ENCODE data around the gene BCL2L13. TPM values are rescaled to one million over a fixed set of nuclear protein-coding genes. Genes with fewer than 3 reads are reported as not detected.

Gene BCL2L13
- total RNA-seq, 1 donor from 2014 or later, result 30.9 TPM

DNA sequence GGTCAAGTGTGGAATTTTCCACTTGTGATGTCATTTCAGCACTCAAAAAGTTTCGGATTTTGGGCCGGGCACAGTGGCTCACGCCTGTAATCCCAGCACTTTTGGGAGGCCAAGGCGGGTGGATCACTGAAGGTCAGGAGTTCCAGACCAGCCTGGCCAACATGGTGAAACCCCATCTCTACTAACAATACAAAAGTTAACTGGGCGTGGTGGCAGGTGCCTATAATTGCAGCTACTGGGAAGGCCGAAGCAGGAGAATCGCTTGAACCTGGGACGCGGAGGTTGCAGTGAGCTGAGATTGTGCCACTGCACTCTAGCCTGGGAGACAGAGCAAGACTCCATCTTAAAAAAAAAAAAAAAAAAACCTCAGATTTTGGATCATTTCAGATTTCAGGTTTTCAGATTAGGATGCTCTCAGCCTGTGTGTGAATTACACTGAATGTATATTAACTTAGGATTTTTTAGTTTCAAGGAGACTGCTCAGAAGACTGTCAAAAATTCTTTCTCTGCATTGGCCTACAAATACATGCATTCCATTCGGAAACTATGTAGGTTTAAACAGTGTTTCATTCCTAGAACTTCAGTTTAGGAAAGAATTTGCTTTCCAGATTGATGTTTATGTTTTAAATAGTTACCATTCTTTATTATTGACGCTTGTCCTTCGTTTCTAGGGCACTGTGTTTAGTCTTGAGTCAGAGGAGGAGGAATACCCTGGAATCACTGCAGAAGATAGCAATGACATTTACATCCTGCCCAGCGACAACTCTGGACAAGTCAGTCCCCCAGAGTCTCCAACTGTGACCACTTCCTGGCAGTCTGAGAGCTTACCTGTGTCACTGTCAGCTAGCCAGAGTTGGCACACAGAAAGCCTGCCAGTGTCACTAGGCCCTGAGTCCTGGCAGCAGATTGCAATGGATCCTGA, 87.7 kb downstream of the BCL2L13 start:
- intact Hi-C loops (cut with micrococcal nuclease), result no loop called here

- intact Hi-C loops (cut with micrococcal nuclease), result no loop called here
Observed at GRCh38 chr22:17726928-17727897, 88.7 kb downstream of the BCL2L13 start.

DNA sequence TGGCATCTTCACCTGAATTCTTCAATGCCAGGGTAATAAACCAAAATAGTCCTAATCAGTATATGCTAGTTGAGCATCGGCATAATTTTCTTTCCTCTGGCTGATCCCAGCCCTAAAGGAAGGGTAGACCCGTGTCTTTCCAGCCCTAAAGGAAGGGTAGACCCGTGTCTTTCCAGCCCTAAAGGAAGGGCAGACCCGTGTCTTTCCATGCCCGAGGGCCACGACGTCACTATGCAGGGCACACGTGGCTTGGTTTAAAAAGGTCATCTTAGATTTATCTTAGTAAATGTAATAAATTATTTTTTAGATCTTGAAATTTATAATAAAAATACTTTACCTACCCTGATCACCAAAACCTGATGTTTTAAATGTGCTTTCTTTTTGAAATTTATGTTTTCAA, 90.2 kb downstream of the BCL2L13 start:
- intact Hi-C loops (cut with micrococcal nuclease), result no loop called here

GRCh38 chr22:17729561-17729960, 91.0 kb downstream of the BCL2L13 start:
- intact Hi-C loops (cut with micrococcal nuclease), result no loop called here

DNA sequence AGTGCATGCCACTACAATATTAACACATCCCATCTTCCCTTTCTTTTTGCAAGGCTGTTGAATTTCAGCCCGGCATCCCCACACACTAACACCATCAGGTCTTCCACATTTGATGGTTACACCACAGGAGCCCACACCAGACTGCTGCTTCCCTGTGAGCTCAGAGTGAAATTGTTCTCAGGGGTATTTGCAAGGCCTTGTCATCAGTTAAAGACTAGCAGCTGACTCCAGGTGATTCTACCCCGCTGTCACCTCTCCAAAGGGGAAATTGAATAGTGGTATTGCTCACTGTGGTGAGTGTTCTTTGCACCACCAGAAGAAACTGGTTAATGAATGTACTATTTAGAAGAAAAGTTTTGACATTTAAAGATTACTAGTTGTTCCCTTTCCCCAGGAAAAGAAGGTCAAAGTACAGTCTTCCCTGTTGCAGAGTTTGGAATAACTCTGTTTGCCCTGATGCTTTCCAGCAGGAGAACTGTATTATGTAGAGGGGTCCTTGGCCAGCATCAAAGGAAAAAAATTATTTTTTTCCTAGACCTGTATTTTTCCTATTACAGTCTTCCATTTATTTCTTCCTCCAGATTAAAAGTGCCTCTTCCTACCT, 93.8 kb downstream of the BCL2L13 start:
- intact Hi-C loops (cut with micrococcal nuclease), result no loop called here

DNA sequence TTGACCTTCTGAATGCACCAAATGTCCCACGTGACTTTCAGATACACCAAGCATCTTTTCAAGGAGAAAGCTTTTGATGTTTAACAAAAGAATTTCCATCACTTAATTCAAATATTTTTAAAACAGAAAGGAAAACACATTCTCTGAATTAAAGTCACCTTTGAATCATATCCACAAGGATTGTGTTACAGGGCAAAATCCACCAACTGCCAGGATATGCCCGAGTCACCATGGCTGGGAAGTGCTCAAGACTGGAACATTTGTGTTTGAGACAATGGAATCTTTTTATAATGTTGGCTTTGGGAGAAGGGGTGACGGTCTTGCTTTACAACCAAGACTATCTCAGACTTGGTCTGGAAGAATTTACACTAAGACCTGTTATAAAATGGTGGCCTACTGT, 94.9 kb downstream of the BCL2L13 start:
- intact Hi-C loops (cut with micrococcal nuclease), result no loop called here

GRCh38 chr22:17734187-17734586, 95.6 kb downstream of the BCL2L13 start:
- intact Hi-C loops (cut with micrococcal nuclease), result no loop called here

DNA sequence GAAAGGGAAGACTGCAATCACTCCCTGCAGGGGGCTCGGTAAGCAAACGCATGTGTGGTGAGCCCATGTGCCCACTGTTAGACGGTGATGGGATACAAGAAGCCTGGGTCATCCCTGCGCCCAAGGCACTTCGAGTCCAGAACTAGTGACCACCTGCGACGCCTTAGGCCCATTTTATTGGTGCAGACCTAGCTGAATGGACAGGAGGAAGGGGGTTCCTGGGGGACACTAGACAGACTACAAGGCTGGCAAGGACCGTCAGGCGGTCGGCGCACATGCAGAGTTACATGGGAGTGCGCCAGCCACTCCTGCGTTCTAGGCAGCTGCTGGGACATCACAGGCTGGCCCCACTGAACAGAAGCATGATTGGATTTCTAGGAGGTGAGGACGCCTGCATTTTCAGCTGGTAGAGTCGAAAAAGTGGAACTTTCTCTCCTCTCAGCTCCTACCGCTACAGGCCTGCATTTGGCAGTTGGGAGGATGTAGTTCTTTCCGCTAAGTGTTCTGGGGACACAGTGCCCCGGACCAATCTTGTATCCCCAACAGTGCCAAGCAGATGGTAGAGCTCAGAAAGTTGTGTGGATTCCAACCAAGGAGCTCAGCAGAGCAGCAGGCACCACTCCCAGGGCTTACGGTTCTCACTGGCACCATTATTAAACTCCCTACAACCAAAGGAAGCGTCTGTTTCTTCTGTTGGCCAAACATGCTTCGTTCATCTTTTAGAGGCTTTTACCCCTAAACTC, 100.0 kb downstream of the BCL2L13 start:
- intact Hi-C loops (cut with micrococcal nuclease), result no loop called here

GRCh38 chr22:17739196-17739975, 100.8 kb downstream of the BCL2L13 start:
- intact Hi-C loops (cut with micrococcal nuclease), result no loop called here

GRCh38 chr22:17741866-17742526, 103.4 kb downstream of the BCL2L13 start:
- intact Hi-C loops (cut with micrococcal nuclease), result loop anchor here (1.0 kb wide), 1 partner anchor 43 kb away; no protein-coding TSS in a partner anchor

DNA sequence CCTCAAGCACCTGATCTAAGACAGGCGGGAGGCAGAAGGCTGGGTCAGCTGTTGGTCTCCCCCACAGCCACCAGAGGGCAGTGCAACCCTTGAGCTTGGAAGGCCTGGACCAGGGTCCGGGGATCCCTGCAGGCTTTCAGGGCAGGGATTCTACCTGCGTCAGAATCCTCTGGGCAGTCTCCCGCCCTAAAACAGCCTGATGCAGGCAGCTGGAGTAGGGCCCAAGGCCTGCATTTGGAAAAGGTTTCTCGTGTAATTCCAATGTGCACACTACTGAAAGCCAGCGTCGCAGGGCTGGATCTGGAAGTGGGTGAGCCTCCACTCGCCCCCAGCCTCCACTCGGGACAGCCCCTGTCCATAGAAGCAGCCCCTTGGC, 104.0 kb downstream of the BCL2L13 start:
- intact Hi-C loops (cut with micrococcal nuclease), result loop anchor here (1.0 kb wide), 1 partner anchor 43 kb away; no protein-coding TSS in a partner anchor

- intact Hi-C loops (cut with micrococcal nuclease), result no loop called here
Observed at GRCh38 chr22:17743661-17744411, 105.3 kb downstream of the BCL2L13 start.

DNA sequence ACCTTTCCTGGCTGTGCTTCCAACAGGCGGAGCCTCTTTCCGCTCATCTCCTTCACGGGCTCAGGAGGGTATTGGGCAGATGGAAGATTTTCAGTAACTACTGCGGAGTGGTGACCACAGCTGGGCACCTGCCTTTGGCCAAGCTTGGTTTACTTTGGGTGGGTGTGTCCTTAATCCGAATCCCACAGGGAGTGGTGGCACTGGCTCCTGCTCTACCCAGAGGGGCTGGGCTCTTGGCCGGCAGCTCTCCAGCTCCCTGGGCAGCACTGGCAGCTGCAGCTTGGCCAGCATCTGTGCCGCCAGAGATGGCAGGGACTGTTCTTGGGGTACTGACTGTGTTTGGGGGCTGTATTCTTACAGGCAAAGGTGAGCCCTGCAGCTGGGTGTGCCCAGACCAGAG, 105.9 kb downstream of the BCL2L13 start:
- intact Hi-C loops (cut with micrococcal nuclease), result no loop called here

- intact Hi-C loops (cut with micrococcal nuclease), result no loop called here
Observed at GRCh38 chr22:17746916-17747315, 108.4 kb downstream of the BCL2L13 start.

DNA sequence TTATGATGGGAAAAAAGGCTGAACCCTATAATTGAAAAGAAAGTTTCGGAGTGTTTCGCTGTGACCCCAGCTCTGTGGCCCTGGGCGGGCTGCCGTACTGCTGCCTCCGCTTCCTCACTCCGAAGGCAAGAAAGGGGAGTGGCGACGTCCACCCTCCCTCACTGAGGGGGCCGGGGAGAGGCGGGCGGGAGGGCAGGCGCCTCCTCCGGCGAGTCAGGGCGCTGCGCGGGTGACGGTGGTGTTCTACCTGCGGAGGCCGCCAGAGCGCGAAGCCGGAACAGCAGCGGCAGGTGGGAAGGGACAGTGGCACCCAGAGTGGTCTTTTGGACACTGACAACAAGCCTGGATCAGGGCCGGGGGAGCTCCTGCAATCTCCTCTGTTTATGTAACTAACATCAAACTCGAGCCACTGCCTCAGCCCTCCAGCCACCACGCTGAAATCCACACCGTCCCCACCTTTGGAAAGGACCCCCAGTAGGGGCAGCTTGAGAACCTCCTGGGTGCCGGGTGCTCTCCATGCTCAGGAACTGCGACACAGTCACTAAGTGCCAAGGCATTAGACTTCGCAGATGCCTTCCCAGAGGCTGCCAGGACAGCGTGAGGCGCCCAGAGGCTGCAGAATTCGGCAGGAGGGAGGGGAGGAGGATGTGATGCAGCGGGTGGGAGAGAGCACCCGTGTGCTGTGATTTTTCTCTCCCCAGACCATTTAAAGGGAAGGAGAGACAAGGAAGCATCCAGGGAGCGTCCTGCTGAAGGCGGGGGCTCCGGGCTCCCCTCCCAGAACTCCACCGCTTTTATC, 110.2 kb downstream of the BCL2L13 start:
- intact Hi-C loops (cut with micrococcal nuclease), result no loop called here

GRCh38 chr22:17749605-17750395, 111.2 kb downstream of the BCL2L13 start:
- intact Hi-C loops (cut with micrococcal nuclease), result no loop called here

GRCh38 chr22:17751596-17751995, 113.0 kb downstream of the BCL2L13 start:
- intact Hi-C loops (cut with micrococcal nuclease), result no loop called here
